GM13977 (cell line): ENCODE measurements around the gene ANXA2.
A peak's percentile ranks its signal among the peaks of the same experiment; 100 is the strongest.

Experiments
- DNase-seq: peaks from one replicate; pipeline ENCODE4 v3.0.0; 2012; ENCODE audit warnings: low spot score
- in situ Hi-C: fragments of 300-500 bp; cut with MboI; formaldehyde crosslinking; loops from one replicate; pipeline ENCODE4 v1.12.0; 2022; ENCODE audit warnings: low sequenced_read_pairs, low pct_unique_long_range_greater_than_20kb, mixed read lengths, inconsistent platforms; ENCODE audit not compliant: unreplicated experiment
- TF ChIP-seq, protein P1 (sequence below): IDR thresholded peaks from 2 replicates; pipeline ENCODE4 v1.5.1; 2012; ENCODE audit warnings: mild to moderate bottlenecking, control low read depth; ENCODE audit not compliant: insufficient read depth; ENCODE audit errors: extremely low read depth, missing control alignments

Gene ANXA2

GRCh38 chr15:60400944-60401343 lies 3.2 kb upstream of the ANXA2 start:
- TF ChIP-seq, protein P1, sequence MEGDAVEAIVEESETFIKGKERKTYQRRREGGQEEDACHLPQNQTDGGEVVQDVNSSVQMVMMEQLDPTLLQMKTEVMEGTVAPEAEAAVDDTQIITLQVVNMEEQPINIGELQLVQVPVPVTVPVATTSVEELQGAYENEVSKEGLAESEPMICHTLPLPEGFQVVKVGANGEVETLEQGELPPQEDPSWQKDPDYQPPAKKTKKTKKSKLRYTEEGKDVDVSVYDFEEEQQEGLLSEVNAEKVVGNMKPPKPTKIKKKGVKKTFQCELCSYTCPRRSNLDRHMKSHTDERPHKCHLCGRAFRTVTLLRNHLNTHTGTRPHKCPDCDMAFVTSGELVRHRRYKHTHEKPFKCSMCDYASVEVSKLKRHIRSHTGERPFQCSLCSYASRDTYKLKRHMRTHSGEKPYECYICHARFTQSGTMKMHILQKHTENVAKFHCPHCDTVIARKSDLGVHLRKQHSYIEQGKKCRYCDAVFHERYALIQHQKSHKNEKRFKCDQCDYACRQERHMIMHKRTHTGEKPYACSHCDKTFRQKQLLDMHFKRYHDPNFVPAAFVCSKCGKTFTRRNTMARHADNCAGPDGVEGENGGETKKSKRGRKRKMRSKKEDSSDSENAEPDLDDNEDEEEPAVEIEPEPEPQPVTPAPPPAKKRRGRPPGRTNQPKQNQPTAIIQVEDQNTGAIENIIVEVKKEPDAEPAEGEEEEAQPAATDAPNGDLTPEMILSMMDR: no peak
- in situ Hi-C loops: no loop called here
- DNase-seq: no peak

DNA sequence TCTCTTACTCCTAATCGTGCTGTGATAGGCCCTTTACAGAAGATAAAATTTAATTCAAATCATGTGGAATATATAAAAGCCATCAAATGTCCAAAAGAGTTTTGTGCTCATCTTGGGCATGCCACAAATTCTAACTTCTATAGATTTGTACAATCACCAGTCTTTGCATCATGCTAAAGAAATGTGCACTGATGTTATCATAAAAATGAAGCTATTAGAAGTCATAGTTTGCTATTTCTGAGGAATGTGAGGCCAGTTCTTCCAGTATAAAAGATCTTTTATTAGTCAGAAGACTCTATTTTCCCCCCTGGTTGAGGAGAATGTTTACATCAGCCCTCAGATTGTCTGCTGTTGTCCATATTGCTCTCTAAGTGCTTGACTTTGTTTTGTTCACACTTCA lies 2.1 kb upstream of the ANXA2 start:
- TF ChIP-seq, protein P1: no peak
- in situ Hi-C loops: no loop called here
- DNase-seq: no peak

DNA sequence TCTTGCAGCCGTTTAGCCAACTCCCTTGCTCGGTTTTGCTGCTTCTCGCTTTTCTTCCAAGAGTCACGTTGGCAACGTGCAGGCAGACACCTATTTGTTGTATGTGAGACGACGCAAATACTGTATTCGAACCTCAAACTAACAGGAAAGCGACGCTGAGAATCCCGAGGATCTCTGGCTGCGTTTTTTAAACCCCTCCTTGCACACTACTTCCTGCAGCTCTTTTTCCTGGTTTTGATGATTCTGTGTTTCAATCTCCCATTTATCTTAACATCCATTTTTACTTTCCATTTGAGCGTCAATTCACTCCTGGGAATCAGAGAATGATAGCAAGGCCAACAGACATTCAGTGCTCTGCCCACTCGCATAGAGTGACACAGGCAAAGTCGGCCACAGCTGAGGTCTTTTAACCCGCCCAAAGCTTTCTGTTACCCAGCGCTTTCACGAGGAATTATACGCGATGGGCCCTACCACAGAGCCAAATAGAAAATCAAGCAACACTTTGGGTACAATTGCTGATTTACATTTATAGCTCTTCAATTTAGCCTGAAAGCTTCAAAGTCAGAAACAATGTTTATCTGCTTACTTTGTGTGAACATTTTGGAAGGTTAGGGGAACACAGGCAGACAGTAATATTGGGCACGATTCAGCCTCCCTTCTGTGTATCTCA lies 1.6 kb upstream of the ANXA2 start:
- in situ Hi-C loops: no loop called here
- TF ChIP-seq, protein P1: no peak
- DNase-seq: no peak

GRCh38 chr15:60396958-60397771 lies 621 bp downstream of the ANXA2 start:
- in situ Hi-C loops: no loop called here
- TF ChIP-seq, protein P1: no peak
- DNase-seq: peak; percentile 78

DNA sequence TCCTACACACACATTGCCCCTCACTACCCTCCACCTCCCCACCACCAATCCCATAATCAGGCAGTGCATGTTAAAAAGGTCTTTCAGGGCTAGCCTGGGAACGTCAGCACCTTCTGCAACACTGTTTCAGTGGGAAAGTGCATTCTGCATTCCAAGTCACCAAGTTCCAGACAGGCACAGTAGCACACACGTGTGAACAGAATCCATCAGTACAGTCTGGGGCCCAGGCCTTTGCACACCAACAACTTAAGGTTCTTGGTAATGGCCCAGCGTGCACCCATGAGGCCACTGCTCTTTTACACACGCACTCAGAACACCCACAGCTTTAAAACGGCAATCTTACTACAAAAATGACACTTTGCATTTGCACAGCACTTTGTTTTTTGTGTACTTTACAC lies 1.2 kb downstream of the ANXA2 start:
- in situ Hi-C loops: no loop called here
- TF ChIP-seq, protein P1: no peak
- DNase-seq: no peak

GRCh38 chr15:60396100-60396499 lies 1.7 kb downstream of the ANXA2 start:
- DNase-seq: no peak
- in situ Hi-C loops: no loop called here
- TF ChIP-seq, protein P1: no peak
